K562 treated with DMSO at 1 percent for 4 hours (cell line): ENCODE measurements around the gene MARCHF5. TPM values are rescaled to one million over a fixed set of nuclear protein-coding genes. Genes with fewer than 3 reads are reported as not detected.

Experiments
- total RNA-seq: library from RNA; unstranded; fragments of 300-600 nt; gene quantifications from 2 replicates; pipeline ENCODE4 v1.2.3, GENCODE V29; 2022; ENCODE audit not compliant: insufficient read depth

MARCHF5 gene, protein sequence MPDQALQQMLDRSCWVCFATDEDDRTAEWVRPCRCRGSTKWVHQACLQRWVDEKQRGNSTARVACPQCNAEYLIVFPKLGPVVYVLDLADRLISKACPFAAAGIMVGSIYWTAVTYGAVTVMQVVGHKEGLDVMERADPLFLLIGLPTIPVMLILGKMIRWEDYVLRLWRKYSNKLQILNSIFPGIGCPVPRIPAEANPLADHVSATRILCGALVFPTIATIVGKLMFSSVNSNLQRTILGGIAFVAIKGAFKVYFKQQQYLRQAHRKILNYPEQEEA
- 14.9 and 15.0 TPM in 2 replicates for total RNA-seq

DNA sequence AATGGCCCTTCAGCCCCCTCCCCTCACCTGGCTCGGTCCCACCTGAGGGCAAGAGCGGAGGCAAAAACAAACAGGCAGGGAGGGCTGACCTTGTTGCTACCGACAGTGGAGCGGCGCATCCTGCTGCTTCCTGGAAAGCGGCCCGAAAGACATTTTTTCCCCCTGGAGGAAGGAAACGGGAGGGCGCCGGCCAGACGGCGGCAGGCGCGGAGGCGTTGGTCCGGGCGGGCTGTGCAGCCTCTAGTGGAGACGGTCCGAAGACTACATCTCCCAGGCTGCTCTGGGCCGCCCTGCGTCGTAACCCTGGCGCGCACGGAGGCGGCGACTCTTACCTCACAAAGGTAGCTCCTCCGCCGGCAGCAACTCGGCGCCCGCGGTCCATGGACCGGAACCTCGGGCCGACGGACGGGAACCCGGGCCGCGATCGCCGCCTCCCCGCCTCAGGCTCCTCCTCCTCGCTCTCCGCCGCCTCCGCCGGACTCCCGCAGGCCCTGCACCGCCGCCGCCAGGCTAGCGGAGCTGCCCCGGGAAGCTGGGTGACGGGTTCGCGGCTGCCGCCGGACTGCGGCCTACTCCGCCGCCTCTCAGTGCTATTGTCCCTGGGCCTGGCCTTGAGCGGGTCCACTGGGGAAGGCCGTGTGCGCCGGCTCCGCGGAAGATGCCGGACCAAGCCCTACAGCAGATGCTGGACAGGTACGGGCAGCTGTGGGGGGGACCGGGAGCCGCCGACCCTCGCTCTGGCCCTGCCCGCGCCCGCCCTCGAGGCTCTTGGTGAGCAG, at the start of gene MARCHF5, which contains the start of gene CPEB3:
Gene MARCHF5, plus strand, starts transcription at position 331 of the 779 bp plus-strand sequence. Its CDS starts 328 bp downstream, at position 659.
Gene CPEB3, minus strand, starts transcription at position 242 of the 779 bp plus-strand sequence. CDS start 50,728 bp downstream, outside the sequence.

Other genes with a start within 250 kb of the MARCHF5 start
- 1.5 and 1.9 TPM in 2 replicates for gene CPEB3, start 89 bp upstream of the MARCHF5 start, total RNA-seq